DND-41 (cell line): ENCODE data around the gene DHPS.

Experiments used
- ATAC-seq: fragments of 200-7000 bp; cut with Tn5 transposase; 3 replicates; pipeline ENCODE4 v1.9.1; 2021; ENCODE audit warnings: low read depth; ENCODE audit not compliant: insufficient read depth
- DNase-seq: peaks from one replicate; pipeline ENCODE4 v3.0.0-alpha.2; 2020
- H2AFZ ChIP-seq: 2 replicates; pipeline ENCODE4 v1.6.0; 2012; ENCODE audit warnings: low read depth, low read length
- H3K27ac ChIP-seq: 2 replicates; pipeline ENCODE4 v1.5.1; 2012; ENCODE audit warnings: low read length, inconsistent platforms
- H3K27me3 ChIP-seq: fragments of 200-600 bp; sonication (generic); 2 replicates; pipeline ENCODE4 v1.6.0; 2012; ENCODE audit warnings: low read length, mild to moderate bottlenecking, inconsistent platforms; ENCODE audit not compliant: insufficient read depth, poor library complexity
- H3K36me3 ChIP-seq: 2 replicates; pipeline ENCODE4 v1.5.1; 2012; ENCODE audit warnings: low read length, inconsistent platforms; ENCODE audit not compliant: insufficient read depth
- H3K4me1 ChIP-seq: 2 replicates; pipeline ENCODE4 v1.5.1; 2012; ENCODE audit warnings: mild to moderate bottlenecking, low read length; ENCODE audit not compliant: insufficient read depth
- H3K4me2 ChIP-seq: 2 replicates; pipeline ENCODE4 v1.6.0; 2012; ENCODE audit warnings: mild to moderate bottlenecking, moderate library complexity, low read length, inconsistent platforms; ENCODE audit not compliant: insufficient read depth
- H3K4me3 ChIP-seq, 2 experiments: fragments of 200-600 bp in 1 of 2; shearing (Covaris generic) in 1 of 2; 2 replicates each; pipeline ENCODE4 v1.5.1; 2012 to 2016; ENCODE audit warnings: inconsistent platforms in 2 of 2, low read length in 2 of 2, mild to moderate bottlenecking in 2 of 2, low read depth in 1 of 2, moderate library complexity in 1 of 2
- H3K79me2 ChIP-seq: 2 replicates; pipeline ENCODE4 v1.6.0; 2012; ENCODE audit warnings: low read length, inconsistent platforms; ENCODE audit not compliant: insufficient read depth
- H3K9ac ChIP-seq: 2 replicates; pipeline ENCODE4 v1.6.0; 2012; ENCODE audit warnings: low read depth, mild to moderate bottlenecking, inconsistent platforms, low read length, moderate library complexity
- H3K9me3 ChIP-seq: 2 replicates; pipeline ENCODE4 v1.5.1; 2012; ENCODE audit warnings: low read length, moderate library complexity, mild to moderate bottlenecking, inconsistent platforms; ENCODE audit not compliant: insufficient read depth, severe bottlenecking
- H4K20me1 ChIP-seq: 2 replicates; pipeline ENCODE4 v1.6.0; 2012; ENCODE audit warnings: low read length; ENCODE audit not compliant: insufficient read depth
- CTCF ChIP-seq: IDR thresholded peaks from 2 replicates; pipeline ENCODE4 v1.5.1; 2012; ENCODE audit warnings: borderline replicate concordance, low read length, moderate library complexity, mild to moderate bottlenecking; ENCODE audit not compliant: poor library complexity, severe bottlenecking; ENCODE audit errors: extremely low read depth
- EZH2 ChIP-seq: IDR thresholded peaks from 3 replicates; pipeline ENCODE4 v1.6.1; 2012; ENCODE audit warnings: borderline replicate concordance, low read depth, mild to moderate bottlenecking, moderate library complexity, low read length, inconsistent platforms; ENCODE audit not compliant: severe bottlenecking

DHPS gene

GRCh38 chr19:12668346-12668745, 13.3 kb downstream of the DHPS start:
- Histone ChIP-seq H3K27me3 (no peaks in the 10 kb centered on the region), H4K20me1 (peaks cover 13% of the 10 kb centered on the region; the same call in 1 of the 2 replicates), H3K36me3 (peaks cover 55% of the 10 kb centered on the region), H2AFZ (no peak overlapping the region), H3K27ac (peak overlapping the region; percentile 94), H3K9me3 (no peaks in the 10 kb centered on the region), H3K79me2 (peaks cover 65% of the 10 kb centered on the region), H3K9ac (peak overlapping the region; percentile 74), H3K4me2 (peak overlapping the region; percentile 77), H3K4me3 (peak overlapping the region; percentile 67 to 84; a peak in 3 of 4 replicates), H3K4me1 (peaks cover 50% of the 10 kb centered on the region)
- DNase-seq, result no peak
- TF ChIP-seq EZH2 (no peak), CTCF (no peak)
- no peak for ATAC-seq

- ATAC-seq, result no peak
- H3K4me3 ChIP-seq, result peak overlapping the region in 1 of 2 experiments; percentile 84; a peak in 2 of 4 replicates
Observed at GRCh38 chr19:12667731-12668302, 13.9 kb downstream of the DHPS start.

GRCh38 chr19:12666265-12667048, 15.2 kb downstream of the DHPS start, which contains the start of the genes MAN2B1 and WDR83:
MAN2B1 (minus strand) TSS chr19:12666742; CDS start chr19:12666701, 41 bp downstream.
WDR83 (plus strand) TSS chr19:12666807; CDS start chr19:12669791, 2,984 bp downstream.
- Histone ChIP-seq H3K36me3 (peaks cover 53% of the 10 kb centered on the region), H3K9ac (peak within 1 kb of the TSS; percentile 74), H2AFZ (peak within 1 kb of the TSS; percentile 94), H3K4me2 (peak within 1 kb of the TSS; percentile 77), H3K27ac (peak within 1 kb of the TSS; percentile 77), H3K27me3 (no peaks in the 10 kb centered on the region), H3K4me1 (peaks cover 50% of the 10 kb centered on the region), H3K9me3 (no peaks in the 10 kb centered on the region), H4K20me1 (peaks cover 8% of the 10 kb centered on the region; the same call in 1 of the 2 replicates), H3K4me3 (peak within 1 kb of the TSS; percentile 84 to 86), H3K79me2 (peaks cover 57% of the 10 kb centered on the region)
- TF ChIP-seq CTCF (no peak), EZH2 (no peak)
- ATAC-seq (peak; percentile 92), DNase-seq (peak; percentile 85)

More at GRCh38 chr19:12667731-12668302, 13.9 kb downstream of the DHPS start:
- Histone ChIP-seq H3K9me3 (no peaks in the 10 kb centered on the region), H3K79me2 (peaks cover 62% of the 10 kb centered on the region), H3K27me3 (no peaks in the 10 kb centered on the region), H3K4me2 (peak overlapping the region; percentile 77), H3K27ac (no peak overlapping the region), H3K9ac (peak overlapping the region; percentile 74), H2AFZ (no peak overlapping the region), H4K20me1 (peaks cover 12% of the 10 kb centered on the region; the same call in 1 of the 2 replicates), H3K36me3 (peaks cover 55% of the 10 kb centered on the region), H3K4me1 (peaks cover 50% of the 10 kb centered on the region)
- TF ChIP-seq CTCF (no peak), EZH2 (no peak)
- no peak for DNase-seq
